Immature natural killer cell (primary cell): Measurements from ENCODE around the gene DTD2. TPM values are rescaled to one million over a fixed set of nuclear protein-coding genes. Genes with fewer than 3 reads are reported as not detected.
A peak's percentile ranks its signal among the peaks of the same experiment; 100 is the strongest.

Source experiments
- DNase-seq, 3 donors: peaks; one replicate each; pipeline ENCODE4 v3.0.0; 2022; ENCODE audit warnings: mixed read lengths in 1 of 3
- H3K27ac Mint-ChIP-seq, 6 donors: one replicate each; pipeline ENCODE4 v1.8.0; 2020; ENCODE audit warnings: mixed read lengths in 6 of 6, mild to moderate bottlenecking in 5 of 6, inconsistent platforms in 4 of 6, moderate library complexity in 3 of 6
- H3K27me3 Mint-ChIP-seq, 3 donors: one replicate each; pipeline ENCODE4 v1.8.0; 2020 to 2021; ENCODE audit warnings: low read depth in 3 of 3, mild to moderate bottlenecking in 3 of 3, mixed read lengths in 3 of 3, moderate library complexity in 3 of 3, inconsistent platforms in 1 of 3
- H3K36me3 Mint-ChIP-seq, 3 donors: one replicate each; pipeline ENCODE4 v1.8.0; 2020; ENCODE audit warnings: mixed read lengths in 3 of 3, inconsistent platforms in 2 of 3, mild to moderate bottlenecking in 2 of 3
- H3K4me1 Mint-ChIP-seq, 2 donors: one replicate each; pipeline ENCODE4 v1.8.0; 2020; ENCODE audit warnings: inconsistent platforms in 2 of 2, mild to moderate bottlenecking in 2 of 2, mixed read lengths in 2 of 2, moderate library complexity in 1 of 2
- H3K4me3 Mint-ChIP-seq, 5 donors: one replicate each; pipeline ENCODE4 v1.8.0; 2020; ENCODE audit warnings: mild to moderate bottlenecking in 5 of 5, mixed read lengths in 5 of 5, inconsistent platforms in 3 of 5, moderate library complexity in 3 of 5
- H3K9me3 Mint-ChIP-seq, 6 donors: one replicate each; pipeline ENCODE4 v1.8.0; 2020; ENCODE audit warnings: mild to moderate bottlenecking in 6 of 6, mixed read lengths in 6 of 6, inconsistent platforms in 4 of 6, moderate library complexity in 3 of 6
- polyA plus RNA-seq, 3 donors: library from polyadenylated mRNA; unstranded; fragments of 300-500 nt; fragmentation: Illumina TruSeq; gene quantifications; one replicate each; pipeline ENCODE4 v1.2.3, GENCODE V29; 2021

The DTD2 gene
- polyA plus RNA-seq, 3 donors from 2014 or later = 15.0 to 21.7 (median 16.4) TPM

- peaks cover 0 to 4% (median 0%) of the 10 kb centered on the region in 3 donors for H3K36me3 Mint-ChIP-seq
- peaks cover 0 to 15% of the 10 kb centered on the region in 2 donors for H3K4me1 Mint-ChIP-seq
- DNase-seq = no peak
- peak overlapping the region in 1 of 6 donors; percentile 13 for H3K27ac Mint-ChIP-seq
- no peaks in the 10 kb centered on the region for H3K9me3 Mint-ChIP-seq
- H3K4me3 Mint-ChIP-seq = peak overlapping the region in 1 of 5 donors; percentile 14
- no peaks in the 10 kb centered on the region for H3K27me3 Mint-ChIP-seq
Observed at GRCh38 chr14:31410048-31410650, 47.2 kb downstream of the DTD2 start.

- Mint-ChIP-seq H3K27me3 (no peaks in the 10 kb centered on the region), H3K4me3 (no peak overlapping the region), H3K36me3 (peaks cover 0 to 4% (median 0%) of the 10 kb centered on the region in 3 donors), H3K4me1 (peaks cover 0 to 7% of the 10 kb centered on the region in 2 donors), H3K9me3 (no peaks in the 10 kb centered on the region), H3K27ac (no peak overlapping the region)
- no peak for DNase-seq
Observed at GRCh38 chr14:31408421-31408820, 48.9 kb downstream of the DTD2 start.

- peaks cover 3 to 11% (median 4%) of the 10 kb centered on the region in 3 donors for H3K36me3 Mint-ChIP-seq
- peaks cover 0 to 2% (median 0%) of the 10 kb centered on the region in 3 donors for H3K27me3 Mint-ChIP-seq
- DNase-seq = no peak
- no peak overlapping the region for H3K27ac Mint-ChIP-seq
- H3K4me3 Mint-ChIP-seq = no peak overlapping the region
- no peaks in the 10 kb centered on the region for H3K9me3 Mint-ChIP-seq
- H3K4me1 Mint-ChIP-seq = peaks cover 0 to 7% of the 10 kb centered on the region in 2 donors
Observed at GRCh38 chr14:31405599-31406232, 51.6 kb downstream of the DTD2 start.

DNA sequence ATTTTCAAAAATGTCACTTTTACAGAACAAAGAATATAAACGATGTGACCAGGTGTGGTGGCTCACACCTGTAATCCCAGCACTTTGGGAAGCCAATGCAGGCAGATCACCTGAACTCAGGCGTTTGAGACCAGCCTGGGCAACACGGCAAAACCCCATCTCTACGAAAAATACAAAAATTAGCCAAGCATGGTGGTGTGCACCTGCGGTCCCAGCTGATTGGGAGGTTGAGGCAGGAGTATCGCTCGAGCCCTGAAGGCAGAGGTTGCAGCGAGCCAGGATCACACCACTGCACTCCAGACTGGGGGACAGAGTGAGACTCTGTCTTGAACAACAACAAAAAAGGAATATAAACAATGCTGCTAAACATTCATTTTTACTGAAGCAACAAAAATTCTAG, 52.2 kb downstream of the DTD2 start:
- no peak for DNase-seq
- H3K27ac Mint-ChIP-seq = no peak overlapping the region
- H3K27me3 Mint-ChIP-seq = peaks cover 0 to 2% (median 0%) of the 10 kb centered on the region in 3 donors
- no peaks in the 10 kb centered on the region for H3K9me3 Mint-ChIP-seq
- peaks cover 6 to 12% (median 6%) of the 10 kb centered on the region in 3 donors for H3K36me3 Mint-ChIP-seq
- peaks cover 0 to 2% of the 10 kb centered on the region in 2 donors for H3K4me1 Mint-ChIP-seq
- H3K4me3 Mint-ChIP-seq = no peak overlapping the region

GRCh38 chr14:31403707-31404106, 53.6 kb downstream of the DTD2 start:
- Mint-ChIP-seq H3K9me3 (no peaks in the 10 kb centered on the region), H3K27ac (no peak overlapping the region), H3K4me3 (no peak overlapping the region), H3K4me1 (no peaks in the 10 kb centered on the region), H3K36me3 (peaks cover 9 to 15% (median 13%) of the 10 kb centered on the region in 3 donors), H3K27me3 (peaks cover 0 to 2% (median 0%) of the 10 kb centered on the region in 3 donors)
- DNase-seq = no peak

- Mint-ChIP-seq H3K27ac (no peak overlapping the region), H3K27me3 (peaks cover 0 to 2% (median 0%) of the 10 kb centered on the region in 3 donors), H3K4me1 (no peaks in the 10 kb centered on the region), H3K36me3 (peaks cover 16 to 23% (median 21%) of the 10 kb centered on the region in 3 donors), H3K4me3 (no peak overlapping the region), H3K9me3 (no peaks in the 10 kb centered on the region)
- no peak for DNase-seq
Observed at GRCh38 chr14:31402764-31403439, 54.4 kb downstream of the DTD2 start.

- H3K36me3 Mint-ChIP-seq = peaks cover 21 to 27% (median 24%) of the 10 kb centered on the region in 3 donors
- H3K9me3 Mint-ChIP-seq = no peaks in the 10 kb centered on the region
- H3K27me3 Mint-ChIP-seq = peaks cover 0 to 2% (median 0%) of the 10 kb centered on the region in 3 donors
- no peak for DNase-seq
- H3K4me3 Mint-ChIP-seq = no peak overlapping the region
- no peak overlapping the region for H3K27ac Mint-ChIP-seq
- no peaks in the 10 kb centered on the region for H3K4me1 Mint-ChIP-seq
Observed at GRCh38 chr14:31401369-31401932, 55.9 kb downstream of the DTD2 start.

DNA sequence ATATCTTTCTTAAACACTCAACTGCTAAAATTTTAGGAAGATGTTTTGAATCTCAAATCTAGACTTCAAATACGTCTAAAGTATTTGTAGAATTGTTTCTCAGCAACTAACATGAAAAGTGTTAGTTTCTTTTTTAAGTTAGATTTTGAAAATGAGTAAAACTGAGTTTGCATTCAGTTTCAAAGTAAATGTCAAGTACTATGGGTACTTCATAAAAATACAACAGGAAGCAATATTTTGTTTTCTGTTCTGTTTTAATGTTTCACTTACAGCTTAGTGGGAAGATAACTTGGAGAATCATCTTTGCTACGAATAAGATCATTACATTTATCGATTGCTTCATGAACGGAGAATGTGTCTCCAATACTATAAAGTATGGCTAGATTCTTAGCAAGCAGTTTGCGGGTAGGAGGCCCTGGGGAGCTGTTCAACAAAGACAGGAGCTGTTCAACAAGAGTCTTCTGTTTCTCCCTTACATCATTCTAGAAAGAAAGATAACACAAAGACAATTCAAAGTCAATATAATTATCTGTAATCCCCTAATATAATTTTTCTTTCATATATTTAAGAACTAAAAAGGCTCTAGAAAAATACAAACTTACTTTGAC, 57.2 kb downstream of the DTD2 start:
- H3K4me3 Mint-ChIP-seq = no peak overlapping the region
- peak overlapping the region in 1 of 6 donors; percentile 54 for H3K27ac Mint-ChIP-seq
- no peaks in the 10 kb centered on the region for H3K4me1 Mint-ChIP-seq
- DNase-seq = no peak
- H3K27me3 Mint-ChIP-seq = peaks cover 0 to 2% (median 0%) of the 10 kb centered on the region in 3 donors
- H3K9me3 Mint-ChIP-seq = no peaks in the 10 kb centered on the region
- peaks cover 22 to 30% (median 24%) of the 10 kb centered on the region in 3 donors for H3K36me3 Mint-ChIP-seq

Other genes starting within 250 kb of the DTD2 start
- gene HECTD1, start 249.7 kb downstream of the DTD2 start, polyA plus RNA-seq = 10 to 100 TPM; 10.6 to 36.1 (median 22.2) TPM
- gene HEATR5A, start 37.0 kb downstream of the DTD2 start, polyA plus RNA-seq = 1 to 10 TPM; 7.7 to 8.9 (median 8.9) TPM
- not detected for gene GPR33, start 30.5 kb upstream of the DTD2 start, polyA plus RNA-seq
- gene NUBPL, start 103.9 kb upstream of the DTD2 start, polyA plus RNA-seq = 1 to 10 TPM; 5.7 to 7.1 (median 5.9) TPM